Panc1 (cell line): Measurements from ENCODE around the gene MUC16.

Source experiments
- SIN3A ChIP-seq: IDR thresholded peaks from 2 replicates; pipeline ENCODE4 v1.6.1; 2012; ENCODE audit warnings: low read depth, mild to moderate bottlenecking, low read length, moderate library complexity, borderline replicate concordance; ENCODE audit not compliant: insufficient read depth
- TF ChIP-seq, protein P1 (sequence below): fragments of 450-650 bp; IDR thresholded peaks from 2 replicates; pipeline ENCODE4 v1.5.1; 2017; ENCODE audit warnings: mild to moderate bottlenecking

DNA sequence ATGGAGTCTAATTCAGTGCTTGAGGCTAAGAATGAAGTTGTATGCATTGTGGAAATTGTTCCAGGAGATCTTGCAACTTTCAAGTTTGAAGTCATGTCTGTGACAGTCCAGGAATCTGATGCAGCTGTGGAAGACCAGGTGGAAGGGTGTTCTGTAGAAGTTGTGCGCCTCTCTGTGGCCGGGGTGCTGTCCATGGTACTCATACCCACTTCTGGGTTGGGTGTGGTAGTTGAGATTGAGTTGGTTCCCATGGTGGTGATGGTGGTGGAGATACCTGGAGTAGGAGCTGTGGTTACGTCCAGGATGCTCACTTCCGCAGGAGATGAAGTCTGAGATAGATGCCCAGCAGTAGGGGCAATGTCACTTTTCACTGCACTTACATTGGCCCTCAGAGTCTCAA, 44.3 kb downstream of the MUC16 start:
- TF ChIP-seq SIN3A: no peak
- TF ChIP-seq, protein P1, sequence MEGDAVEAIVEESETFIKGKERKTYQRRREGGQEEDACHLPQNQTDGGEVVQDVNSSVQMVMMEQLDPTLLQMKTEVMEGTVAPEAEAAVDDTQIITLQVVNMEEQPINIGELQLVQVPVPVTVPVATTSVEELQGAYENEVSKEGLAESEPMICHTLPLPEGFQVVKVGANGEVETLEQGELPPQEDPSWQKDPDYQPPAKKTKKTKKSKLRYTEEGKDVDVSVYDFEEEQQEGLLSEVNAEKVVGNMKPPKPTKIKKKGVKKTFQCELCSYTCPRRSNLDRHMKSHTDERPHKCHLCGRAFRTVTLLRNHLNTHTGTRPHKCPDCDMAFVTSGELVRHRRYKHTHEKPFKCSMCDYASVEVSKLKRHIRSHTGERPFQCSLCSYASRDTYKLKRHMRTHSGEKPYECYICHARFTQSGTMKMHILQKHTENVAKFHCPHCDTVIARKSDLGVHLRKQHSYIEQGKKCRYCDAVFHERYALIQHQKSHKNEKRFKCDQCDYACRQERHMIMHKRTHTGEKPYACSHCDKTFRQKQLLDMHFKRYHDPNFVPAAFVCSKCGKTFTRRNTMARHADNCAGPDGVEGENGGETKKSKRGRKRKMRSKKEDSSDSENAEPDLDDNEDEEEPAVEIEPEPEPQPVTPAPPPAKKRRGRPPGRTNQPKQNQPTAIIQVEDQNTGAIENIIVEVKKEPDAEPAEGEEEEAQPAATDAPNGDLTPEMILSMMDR: no peak
